HCEC 1CT (cell line): ENCODE data around the gene SPRR1B.
"Not testable (repeated sequence)": the region's sequence is repeated elsewhere in the genome, so short reads cannot be mapped to it uniquely, and the experiment has no call there.

Source experiments
- DNase-seq: peaks from one replicate; pipeline ENCODE4 v3.0.0-alpha.2; 2017

The SPRR1B gene, protein sequence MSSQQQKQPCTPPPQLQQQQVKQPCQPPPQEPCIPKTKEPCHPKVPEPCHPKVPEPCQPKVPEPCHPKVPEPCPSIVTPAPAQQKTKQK

DNA sequence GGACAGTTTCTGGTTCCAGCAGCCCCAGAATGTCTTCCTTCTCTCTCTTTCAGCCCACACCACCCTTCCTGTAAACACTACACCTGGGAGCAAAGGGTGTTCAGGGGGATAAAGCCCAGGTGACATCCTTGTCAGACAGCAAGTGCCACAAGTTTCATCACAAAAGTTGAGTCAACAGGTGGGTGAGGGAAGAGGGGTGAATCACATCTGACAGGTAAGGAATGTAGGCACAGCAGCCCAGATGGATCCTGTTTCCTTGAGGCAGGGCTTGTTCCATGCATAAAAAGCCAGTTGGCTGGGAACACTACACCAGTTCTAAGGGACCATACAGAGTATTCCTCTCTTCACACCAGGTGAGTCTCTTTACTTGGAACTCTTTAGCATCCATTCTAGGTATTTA lies at the start of gene SPRR1B:
Gene SPRR1B, plus strand, starts transcription at position 309 of the 400 bp plus-strand sequence. CDS start 1,143 bp downstream, outside the sequence.
- DNase-seq: no peak

DNA sequence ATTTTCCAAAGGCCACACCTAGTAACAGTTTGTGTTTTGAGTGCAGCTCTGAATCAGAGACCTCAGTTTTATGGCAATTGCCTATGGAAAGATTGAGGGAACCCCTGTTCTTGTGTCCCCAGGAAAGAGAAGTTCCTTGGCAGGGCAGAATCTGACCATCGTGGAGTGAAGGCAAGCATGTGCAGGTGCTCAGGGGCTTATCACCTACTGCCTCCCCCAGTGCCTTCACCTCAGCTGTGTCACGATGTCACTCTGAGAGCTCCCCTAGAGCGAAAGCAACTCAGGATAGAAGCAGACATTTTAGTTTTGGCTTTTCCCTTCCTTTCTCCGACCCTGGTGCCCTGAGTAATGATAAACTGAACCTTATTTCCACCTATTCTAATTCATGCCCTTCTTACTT lies 48.9 kb upstream of the SPRR1B start:
- DNase-seq: no peak

DNA sequence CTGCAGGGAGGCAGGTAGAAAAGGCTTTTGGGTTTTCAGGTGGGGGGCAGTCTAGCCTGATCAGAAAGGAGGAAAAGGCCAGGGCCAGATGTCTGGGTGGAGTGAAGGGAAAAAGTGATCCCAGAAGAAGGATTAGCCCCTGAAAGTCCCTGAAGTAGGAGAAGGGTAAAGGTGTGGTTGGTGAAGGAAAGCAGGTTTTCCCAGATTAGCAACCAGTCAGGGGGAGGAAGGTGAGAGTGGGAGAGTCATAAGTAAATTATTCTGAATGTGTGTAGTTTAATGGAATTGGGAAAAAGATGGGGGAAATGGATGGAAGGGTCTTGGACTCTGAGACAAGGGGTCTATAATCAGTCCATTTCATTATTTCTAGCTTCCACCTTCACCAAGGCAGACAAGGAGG lies 47.8 kb upstream of the SPRR1B start:
- no peak for DNase-seq

DNA sequence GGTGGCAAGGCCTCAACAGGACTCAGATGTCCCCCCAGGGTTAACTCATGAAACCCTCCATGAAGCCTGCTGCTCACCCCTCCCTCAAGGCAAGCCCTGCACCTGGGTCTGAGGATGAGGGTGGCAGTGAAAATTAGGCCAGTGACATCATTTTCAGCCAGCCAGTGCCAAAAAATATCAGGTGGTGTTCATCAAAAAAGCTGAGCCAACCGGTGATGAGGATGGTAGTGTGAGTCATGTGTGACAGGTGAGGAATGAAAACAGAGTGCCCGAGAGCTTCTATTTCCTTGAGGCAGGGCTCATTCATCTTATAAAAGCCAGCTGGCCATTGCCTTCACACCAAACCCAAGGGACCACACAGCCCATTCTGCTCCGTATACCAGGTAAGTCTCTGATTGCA lies 47.3 kb upstream of the SPRR1B start, which contains the start of gene SPRR1A:
Gene SPRR1A, plus strand, starts transcription at position 339 of the 400 bp plus-strand sequence. CDS start 1,150 bp downstream, outside the sequence.
- DNase-seq: no peak

DNA sequence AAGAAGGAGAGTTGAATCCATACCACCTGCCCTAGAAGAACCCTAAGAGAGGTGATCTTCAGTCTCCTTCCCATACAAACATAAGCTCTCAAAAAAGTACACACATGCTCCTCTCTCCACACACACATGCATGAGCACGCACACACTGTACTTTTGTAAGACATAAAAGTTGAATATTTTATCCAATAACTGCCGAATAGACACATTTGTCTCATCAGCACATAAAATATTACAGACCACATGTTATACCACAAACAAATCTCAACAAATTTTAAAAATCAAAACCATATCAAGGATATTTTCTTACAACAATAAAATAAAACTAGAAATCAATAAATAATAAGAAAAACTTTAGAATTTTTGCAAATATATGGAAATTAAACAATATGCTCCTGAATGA lies 44.4 kb upstream of the SPRR1B start:
- no peak for DNase-seq

DNA sequence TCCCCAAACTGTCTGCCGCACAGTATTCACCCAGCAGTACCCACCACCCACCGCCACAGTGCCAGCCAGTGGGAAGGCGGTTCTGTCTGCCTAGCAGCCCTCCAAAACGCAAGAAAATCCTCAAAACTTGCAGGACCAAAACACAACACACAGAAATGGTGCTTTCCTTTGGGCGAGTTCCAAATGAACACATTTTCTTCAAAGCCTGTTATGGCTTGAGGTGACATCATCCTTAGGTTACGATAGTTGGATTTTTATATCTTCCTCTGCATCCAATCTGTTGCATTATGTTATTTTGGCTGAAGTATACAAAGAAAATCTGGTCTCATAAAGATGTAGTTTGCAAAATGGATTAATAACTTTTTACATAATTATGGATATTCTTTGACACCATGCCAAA lies 37.8 kb upstream of the SPRR1B start:
- DNase-seq: no peak

DNA sequence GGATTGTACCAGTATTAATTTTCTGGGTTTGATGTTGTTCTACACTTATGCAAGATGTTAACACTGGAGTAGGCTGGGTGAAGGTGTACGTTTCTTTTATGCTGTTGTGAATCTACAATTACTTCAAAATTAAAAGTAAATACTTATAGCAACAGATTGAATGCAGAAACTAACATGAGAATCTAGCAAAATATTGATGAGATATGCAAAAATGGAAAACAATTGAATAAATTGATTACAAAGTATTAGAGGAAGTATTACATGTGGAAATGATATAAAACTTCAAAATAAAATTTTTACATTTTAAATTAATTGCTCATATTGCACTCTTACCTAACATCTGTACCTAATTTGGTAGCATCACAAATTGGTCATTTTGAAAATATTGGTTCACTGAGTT lies 35.2 kb upstream of the SPRR1B start:
- no peak for DNase-seq

DNA sequence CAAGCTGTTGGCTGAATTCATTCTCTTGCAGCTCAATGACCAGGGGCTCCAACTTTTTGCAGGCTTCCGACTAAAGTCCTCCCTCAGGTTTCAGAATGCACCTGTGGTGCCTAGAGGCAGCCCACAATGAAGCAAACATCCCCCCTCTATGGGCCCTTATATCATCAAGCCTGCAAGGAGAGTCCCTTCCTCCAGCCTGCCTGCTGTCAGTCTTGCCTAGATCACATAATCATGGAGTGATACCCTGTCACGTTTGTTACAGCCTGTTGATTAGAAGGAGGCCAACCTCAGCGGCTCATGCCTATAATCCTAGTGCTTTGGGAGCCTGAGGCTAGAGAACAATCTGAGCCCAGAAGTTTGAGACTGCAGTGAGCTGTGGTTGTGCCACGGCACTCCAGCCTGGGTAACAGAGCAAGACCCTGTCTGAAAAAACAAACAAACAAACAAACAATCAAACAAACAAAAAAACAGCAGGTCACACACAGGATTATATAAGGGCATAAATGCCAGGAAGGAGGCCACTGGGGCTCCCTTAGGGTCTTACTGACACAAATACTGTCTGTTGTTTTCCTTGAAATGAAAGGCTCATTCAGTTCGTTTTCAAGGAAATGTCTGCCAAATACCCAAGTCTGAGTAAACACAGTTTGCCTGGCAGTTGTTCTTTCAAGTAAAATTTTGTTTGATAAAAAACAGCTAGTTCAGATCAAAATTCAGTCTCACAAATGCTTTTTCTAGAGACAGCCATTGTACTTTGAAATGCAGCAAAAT lies 34.2 kb upstream of the SPRR1B start:
- DNase-seq: no peak

DNA sequence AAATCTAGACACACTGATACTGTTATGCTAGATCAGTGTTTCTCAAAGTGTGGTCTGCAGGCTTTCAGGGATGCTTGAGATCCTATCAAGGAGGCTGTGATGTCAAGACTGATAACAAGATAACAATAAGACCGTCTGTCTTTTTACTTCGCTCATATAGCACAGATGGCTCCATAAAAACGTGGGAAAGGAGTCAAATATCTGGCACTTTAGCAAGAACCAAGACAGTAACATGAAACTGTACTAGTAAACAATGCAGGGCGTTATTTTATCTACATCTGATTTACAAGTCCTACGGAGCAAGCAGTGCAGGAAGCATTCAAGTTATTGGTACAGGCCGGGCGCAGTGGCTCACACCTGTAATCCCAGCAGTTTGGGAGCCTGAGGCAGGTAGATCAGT lies 33.1 kb upstream of the SPRR1B start:
- no peak for DNase-seq

DNA sequence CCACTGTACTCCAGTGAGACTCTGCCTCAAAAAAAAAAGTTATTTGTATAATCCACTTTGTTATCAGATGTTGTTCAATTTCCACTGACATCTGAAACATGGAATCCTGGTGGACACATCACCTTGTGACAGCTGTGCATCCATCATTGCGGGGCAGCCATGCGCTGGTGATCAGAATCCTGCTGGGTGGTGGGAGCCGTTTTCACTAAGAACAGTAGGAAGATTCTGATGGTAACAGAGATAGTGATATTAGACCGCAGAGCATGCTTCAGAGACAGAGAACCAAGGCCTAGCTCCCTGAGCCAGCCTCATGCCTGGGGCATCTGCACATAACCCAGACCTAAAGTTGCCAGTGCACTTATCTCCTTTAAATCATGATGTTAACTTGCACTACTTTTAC lies 32.5 kb upstream of the SPRR1B start:
- DNase-seq: no peak

DNA sequence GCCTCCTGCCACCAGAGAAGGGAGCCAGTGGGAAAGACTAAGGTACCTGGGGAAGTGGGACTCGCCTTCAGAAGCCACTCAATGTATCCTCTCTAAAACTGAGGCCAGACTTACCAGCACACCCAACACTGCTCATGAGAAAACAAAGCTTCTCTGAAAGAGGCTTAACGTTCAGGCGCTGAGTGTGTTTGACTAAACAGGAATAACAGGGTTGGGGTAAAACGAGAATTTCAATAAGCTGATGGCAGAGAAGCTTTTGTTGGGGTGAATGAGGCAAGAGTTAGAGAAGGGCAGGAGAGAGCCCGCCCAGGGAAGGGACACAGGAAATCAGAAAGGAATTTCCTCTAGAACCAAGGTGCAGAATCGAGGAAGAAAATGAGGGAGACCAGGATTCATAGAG lies 31.2 kb upstream of the SPRR1B start:
- DNase-seq: no peak

DNA sequence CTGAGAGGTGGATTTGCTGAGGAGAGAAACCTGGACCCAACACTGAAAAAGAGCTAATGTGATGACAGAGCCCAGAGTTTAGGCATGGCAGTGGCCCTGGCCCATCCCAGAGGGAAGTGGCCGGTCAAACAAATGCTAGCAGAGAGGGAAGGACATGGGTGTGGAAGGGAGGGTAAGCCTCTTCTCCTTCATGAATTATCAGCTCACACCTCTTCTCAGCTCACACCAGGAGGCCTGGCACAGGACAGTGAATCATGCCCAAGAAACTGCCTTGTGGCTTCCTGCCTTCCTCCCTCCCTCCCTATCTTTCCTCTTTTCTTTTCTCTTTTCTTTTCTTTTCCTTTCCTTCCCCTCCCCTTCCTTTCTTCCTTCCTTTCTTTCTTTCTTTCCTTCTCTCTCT lies 30.7 kb upstream of the SPRR1B start:
- DNase-seq: no peak

DNA sequence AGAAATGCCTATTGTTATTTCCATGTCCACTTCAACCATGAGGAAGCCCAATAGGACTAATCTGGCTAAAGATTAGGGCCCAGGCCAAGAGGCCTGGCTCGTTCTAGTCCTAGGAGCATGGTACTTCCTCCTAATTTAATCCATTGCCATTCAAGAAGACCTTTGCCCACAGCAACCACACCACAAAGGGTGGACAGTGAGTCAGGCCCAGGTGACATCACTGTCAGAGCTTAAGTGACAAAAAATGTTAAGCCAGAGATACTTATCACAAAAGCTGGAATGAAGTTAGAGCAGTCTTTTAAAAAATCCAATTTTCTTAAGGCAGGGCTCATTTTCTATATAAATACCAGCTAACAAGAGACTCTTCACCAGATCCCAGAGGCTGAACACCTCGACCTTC lies 29.6 kb upstream of the SPRR1B start, which contains the start of gene SPRR3:
Gene SPRR3, plus strand, starts transcription at position 368 of the 400 bp plus-strand sequence. CDS start 1,272 bp downstream, outside the sequence.
- no peak for DNase-seq

DNA sequence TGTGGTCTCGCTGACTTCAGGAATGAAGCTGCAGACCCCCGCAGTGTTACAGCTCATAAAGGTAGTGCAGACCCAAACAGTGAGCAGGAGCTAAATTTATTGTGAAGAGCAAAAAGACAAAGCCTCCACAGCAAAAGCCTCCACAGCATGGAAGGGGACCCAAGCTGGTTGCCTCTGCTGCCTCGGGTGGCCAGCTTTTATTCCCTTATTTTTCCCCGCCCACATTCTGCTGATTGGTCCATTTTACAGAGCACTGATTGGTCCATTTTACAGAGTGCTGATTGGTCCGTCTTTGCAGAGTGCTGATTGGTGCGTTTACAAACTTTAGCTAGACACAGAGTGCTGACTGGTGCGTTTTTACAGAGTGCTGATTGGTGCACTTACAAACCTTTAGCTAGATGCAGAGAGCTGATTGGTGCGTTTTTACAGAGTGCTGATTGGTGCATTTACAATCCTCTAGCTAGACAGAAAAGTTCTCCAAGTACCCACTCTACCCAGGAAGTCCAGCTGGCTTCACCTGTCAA lies 19.7 kb upstream of the SPRR1B start:
- DNase-seq: not testable (repeated sequence)

DNA sequence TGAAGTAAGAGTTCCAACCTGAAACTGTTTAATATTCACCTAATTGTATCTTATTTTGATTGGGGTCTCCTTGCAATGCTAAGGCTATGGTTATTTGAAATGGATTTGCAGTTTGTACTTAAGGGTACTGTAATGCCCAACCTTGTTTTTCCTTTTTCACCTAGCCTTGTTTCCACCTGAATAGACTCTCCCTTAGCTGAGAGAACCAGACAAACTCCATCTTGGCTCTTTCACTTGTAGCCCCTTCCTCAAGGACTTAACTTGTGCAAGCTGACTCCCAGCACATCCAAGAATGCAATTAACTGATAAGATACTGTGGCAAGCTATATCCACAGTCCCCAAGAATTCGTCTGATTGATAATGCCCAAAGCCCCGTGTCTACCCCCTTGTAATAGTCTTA lies 9.2 kb upstream of the SPRR1B start:
- DNase-seq: not testable (repeated sequence)

DNA sequence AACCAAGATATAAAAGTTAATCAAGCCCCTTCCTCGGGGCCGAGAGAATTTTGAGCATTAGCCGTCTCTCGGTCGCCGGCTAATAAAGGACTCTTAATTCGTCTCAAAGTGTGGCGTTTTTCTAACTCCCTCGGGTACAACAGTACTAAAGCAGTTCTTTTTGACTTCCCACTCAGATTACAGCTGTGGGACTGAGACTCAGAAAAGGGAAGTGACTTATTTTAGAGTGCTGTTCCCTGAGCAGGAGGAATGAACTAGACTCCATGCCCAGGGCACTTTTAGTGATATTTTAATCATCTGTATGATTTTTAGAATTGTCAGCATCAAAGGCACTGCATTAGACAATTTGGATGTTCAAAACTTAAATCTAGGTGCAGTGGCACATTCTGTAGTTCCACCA lies 8.7 kb upstream of the SPRR1B start:
- DNase-seq: not testable (repeated sequence)

DNA sequence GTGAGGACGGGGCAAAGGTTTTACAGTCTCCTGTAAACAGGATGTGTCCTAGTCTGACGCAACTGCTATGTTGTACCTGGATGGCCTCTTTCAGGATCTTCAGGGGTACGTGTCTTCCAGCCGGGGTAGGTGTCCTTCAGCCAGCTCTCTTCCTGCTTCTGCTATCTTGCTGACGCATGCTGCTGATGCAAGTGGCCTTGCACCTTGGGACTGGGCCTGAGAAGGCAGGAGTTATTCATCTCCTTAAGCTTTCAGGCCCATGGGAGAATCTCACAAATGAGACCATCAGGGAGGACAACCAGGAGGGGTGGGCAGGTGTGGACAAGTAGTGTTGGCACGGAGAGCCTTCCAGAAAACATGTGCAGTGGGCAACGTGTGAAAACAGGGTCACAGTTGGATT lies 7.9 kb upstream of the SPRR1B start:
- DNase-seq: no peak

DNA sequence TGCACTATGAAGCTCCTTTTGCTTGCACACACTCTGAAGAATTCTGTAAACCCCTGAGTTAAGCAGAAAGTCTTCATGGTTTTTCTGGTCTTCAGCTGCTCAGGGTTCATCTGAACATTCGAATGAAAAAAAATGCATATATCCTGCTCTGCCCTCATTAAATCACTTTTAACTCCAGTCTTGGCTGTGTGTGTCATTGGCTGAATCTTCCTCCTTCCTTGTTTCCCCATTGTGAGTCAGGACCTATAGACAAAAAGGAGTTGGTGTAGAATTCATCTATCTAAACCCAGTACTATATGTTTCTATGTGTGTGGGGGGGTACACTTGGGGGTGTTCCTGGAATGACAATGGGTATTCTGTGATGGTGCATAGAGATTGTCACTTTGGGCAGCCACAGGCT lies 6.6 kb upstream of the SPRR1B start:
- no peak for DNase-seq

DNA sequence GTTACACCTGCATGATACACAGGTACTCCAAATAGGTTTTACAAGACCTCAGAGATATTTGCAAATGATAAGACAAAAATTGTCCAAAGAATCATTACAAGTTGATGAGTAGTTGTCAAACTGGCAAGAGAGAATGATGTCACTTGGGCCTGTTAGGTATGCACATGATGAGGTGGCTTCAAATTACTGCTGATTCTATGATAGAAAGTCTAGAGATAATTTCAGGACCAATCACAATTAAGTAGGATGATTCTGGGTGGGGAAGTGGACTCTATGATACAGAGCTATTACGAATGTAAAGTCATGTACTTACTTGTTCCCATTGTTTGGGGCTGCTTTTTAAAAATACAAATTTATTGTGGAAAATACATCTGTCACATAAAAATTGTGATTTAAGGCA lies 5.2 kb upstream of the SPRR1B start:
- DNase-seq: no peak

DNA sequence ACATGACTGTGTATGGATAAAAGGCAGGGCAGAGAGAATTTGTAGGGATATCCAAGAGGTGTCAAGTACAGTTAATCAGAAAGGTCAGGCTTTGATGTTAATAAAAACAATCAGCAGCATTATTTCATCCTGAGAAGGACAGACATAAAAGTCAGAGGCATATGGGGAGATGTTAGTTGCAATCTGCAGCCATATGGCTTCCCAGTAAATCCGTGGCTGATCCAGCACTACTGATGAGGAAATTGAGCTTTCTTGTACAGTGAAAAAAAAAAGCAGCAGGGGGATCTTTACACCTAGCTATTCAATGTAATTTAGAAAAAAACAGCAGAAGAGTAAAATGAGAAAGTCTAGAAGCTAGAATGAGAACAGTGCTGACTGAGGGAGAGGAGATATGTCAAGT lies 2.2 kb upstream of the SPRR1B start:
- no peak for DNase-seq

DNA sequence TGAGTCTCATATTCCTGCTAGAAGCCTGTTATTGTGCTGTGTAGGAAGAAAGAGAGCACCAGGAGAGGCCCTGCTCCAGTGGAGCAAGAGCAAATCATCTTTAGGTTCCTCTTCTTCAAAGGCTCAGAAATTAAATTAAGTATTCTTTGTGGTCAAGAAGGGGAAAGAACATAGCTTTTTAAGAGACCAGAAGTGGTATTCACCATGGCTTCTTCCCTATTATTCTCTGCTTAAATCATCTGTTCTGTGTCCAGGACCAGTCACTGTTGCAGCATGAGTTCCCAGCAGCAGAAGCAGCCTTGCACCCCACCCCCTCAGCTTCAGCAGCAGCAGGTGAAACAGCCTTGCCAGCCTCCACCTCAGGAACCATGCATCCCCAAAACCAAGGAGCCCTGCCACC lies 1.1 kb downstream of the SPRR1B start:
- DNase-seq: no peak

DNA sequence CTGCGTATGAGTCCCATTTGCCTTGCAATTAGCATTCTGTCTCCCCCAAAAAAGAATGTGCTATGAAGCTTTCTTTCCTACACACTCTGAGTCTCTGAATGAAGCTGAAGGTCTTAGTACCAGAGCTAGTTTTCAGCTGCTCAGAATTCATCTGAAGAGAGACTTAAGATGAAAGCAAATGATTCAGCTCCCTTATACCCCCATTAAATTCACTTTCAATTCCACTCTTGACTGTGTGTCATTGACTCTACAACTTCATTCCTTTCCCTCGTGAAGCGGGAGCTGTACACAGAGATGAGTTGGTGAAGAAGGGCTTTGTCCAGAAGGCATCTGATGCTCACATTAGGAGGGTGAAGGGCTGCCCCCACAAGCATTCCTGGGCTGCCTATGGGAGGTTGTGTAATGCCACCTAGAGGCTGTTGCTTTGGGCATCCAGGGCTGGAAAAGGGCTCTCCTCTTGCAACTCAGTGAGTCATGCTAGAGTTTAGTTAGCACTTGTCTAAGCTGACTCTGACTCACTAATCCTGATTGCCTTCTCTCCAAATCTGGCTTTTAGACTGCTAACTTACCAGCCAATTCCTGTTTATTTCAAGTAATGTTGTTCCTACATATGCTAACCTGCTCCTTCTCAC lies 1.8 kb downstream of the SPRR1B start:
- DNase-seq: peak; percentile 79

DNA sequence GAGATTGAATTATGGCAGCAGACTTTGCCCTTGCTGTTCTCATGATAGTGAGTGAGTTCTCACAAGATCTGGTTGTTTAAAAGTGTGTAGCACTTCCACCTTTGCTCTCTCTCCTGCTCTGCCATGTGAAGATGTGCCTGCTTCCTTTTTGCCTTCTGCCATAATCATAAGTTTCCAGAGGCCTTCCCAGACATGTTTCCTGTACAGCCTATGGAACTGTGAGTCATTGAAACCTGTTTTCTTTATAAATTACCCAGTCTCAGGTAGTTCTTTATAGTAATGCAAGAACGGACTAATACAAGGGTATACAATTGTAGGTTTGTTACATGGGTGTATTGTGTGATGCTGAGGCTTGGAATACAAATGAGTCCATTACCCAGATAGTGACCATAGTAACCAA lies 4.2 kb downstream of the SPRR1B start:
- no peak for DNase-seq
